ENCODE results near the gene PRPS1L1.

The PRPS1L1 gene

GRCh38 chr7:18030758-18031157 is 3.1 kb upstream of the PRPS1L1 start:
- Histone ChIP-seq H3K4me1 (no peaks in the 10 kb centered on the region), H3K27me3 (no peaks in the 10 kb centered on the region), H3K9me3 (no peaks in the 10 kb centered on the region), H3K27ac (no peak overlapping the region), H3K4me3 (no peak overlapping the region), H3K36me3 (no peaks in the 10 kb centered on the region)
- intact Hi-C loops (cut with DNase I; ENCODE audit: low total_unique reads): no loop called here
- TF ChIP-seq, protein P1, sequence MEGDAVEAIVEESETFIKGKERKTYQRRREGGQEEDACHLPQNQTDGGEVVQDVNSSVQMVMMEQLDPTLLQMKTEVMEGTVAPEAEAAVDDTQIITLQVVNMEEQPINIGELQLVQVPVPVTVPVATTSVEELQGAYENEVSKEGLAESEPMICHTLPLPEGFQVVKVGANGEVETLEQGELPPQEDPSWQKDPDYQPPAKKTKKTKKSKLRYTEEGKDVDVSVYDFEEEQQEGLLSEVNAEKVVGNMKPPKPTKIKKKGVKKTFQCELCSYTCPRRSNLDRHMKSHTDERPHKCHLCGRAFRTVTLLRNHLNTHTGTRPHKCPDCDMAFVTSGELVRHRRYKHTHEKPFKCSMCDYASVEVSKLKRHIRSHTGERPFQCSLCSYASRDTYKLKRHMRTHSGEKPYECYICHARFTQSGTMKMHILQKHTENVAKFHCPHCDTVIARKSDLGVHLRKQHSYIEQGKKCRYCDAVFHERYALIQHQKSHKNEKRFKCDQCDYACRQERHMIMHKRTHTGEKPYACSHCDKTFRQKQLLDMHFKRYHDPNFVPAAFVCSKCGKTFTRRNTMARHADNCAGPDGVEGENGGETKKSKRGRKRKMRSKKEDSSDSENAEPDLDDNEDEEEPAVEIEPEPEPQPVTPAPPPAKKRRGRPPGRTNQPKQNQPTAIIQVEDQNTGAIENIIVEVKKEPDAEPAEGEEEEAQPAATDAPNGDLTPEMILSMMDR (IDR thresholded peaks at IDR 0.05): no peak
- DNase-seq: no peak

- H3K27ac ChIP-seq: no peak overlapping the region
- H3K9me3 ChIP-seq: no peaks in the 10 kb centered on the region
- H3K36me3 ChIP-seq: no peaks in the 10 kb centered on the region
- TF ChIP-seq, protein P1 (IDR thresholded peaks at IDR 0.05): no peak
- no peaks in the 10 kb centered on the region for H3K27me3 ChIP-seq
- H3K4me1 ChIP-seq: peaks cover 0 to 10% (median 0%) of the 10 kb centered on the region in 4 donors
- no peak overlapping the region for H3K4me3 ChIP-seq
- intact Hi-C loops (cut with DNase I; ENCODE audit: low total_unique reads): no loop called here
- DNase-seq: no peak
Measured at GRCh38 chr7:18020138-18020715, 7.4 kb downstream of the PRPS1L1 start.

DNA sequence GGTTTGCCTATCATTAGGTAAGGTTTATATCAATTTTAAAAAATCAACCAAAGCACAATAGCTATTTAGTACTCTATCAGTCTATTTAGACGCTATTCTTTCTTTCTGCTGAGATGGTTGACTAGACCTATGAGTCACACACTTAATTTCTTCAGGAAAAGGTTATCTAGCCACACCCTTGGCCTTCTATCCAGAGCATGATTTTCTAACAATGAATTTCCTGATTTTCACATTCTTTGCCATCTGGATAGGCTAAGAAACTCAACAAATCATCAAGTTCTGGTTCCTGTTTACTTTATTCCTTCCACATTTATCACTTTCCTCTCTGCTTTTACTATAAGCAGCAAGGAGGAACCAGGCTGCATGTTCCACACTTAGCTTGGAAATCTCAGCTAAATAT is 8.1 kb downstream of the PRPS1L1 start:
- Histone ChIP-seq H3K27me3 (no peaks in the 10 kb centered on the region), H3K4me3 (no peak overlapping the region), H3K4me1 (peaks cover 0 to 10% (median 0%) of the 10 kb centered on the region in 4 donors), H3K36me3 (no peaks in the 10 kb centered on the region), H3K9me3 (no peaks in the 10 kb centered on the region), H3K27ac (no peak overlapping the region)
- intact Hi-C loops (cut with DNase I; ENCODE audit: low total_unique reads): no loop called here
- TF ChIP-seq, protein P1 (IDR thresholded peaks at IDR 0.05): no peak
- DNase-seq: no peak

DNA sequence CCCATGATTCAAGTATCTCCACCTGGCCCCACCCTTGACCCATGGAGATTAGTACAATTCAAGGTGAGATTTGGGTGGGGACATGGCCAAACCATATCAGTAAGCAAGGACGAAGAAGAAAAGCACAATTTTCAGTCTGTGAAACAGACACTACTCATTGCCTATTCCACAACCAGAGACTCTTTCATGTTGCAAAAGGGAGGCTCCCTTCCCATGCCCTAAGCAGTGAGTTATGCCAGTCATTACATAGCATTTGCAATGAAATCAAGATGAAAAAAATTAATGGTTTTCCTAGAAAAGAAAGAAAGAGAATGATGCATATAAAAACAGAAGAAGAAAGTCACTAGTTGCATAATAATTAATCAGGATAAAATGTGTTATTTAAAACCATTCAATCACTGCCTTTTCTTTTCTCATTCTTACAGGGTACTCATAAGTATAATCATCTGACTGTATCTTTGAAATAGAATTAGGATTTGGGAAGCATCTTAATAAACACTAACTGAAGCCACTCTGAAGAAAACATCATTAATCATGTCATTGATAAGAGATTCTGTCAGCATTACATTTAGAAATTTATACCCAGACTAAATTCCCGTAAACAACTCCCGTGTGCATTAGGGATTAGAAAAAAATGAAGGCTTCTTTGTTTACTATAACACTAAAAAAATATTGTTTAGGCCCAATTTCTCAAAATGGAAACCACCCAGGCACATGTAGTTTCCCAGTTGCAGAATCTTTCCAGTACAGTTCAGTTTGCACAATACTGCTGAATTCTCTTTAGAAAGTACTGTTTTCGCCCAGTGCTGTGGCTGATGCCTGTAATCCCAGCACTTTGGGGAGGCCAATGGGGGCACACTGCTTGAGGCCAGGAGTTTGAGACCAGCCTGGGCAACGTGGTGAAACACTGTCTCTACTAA is 9.1 kb downstream of the PRPS1L1 start:
- no peak for DNase-seq
- no peak overlapping the region for H3K4me3 ChIP-seq
- no peaks in the 10 kb centered on the region for H3K9me3 ChIP-seq
- no peaks in the 10 kb centered on the region for H3K27me3 ChIP-seq
- TF ChIP-seq, protein P1 (IDR thresholded peaks at IDR 0.05): no peak
- H3K36me3 ChIP-seq: no peaks in the 10 kb centered on the region
- H3K4me1 ChIP-seq: peaks cover 0 to 10% (median 0%) of the 10 kb centered on the region in 4 donors
- no peak overlapping the region for H3K27ac ChIP-seq
- intact Hi-C loops (cut with DNase I; ENCODE audit: low total_unique reads): no loop called here

DNA sequence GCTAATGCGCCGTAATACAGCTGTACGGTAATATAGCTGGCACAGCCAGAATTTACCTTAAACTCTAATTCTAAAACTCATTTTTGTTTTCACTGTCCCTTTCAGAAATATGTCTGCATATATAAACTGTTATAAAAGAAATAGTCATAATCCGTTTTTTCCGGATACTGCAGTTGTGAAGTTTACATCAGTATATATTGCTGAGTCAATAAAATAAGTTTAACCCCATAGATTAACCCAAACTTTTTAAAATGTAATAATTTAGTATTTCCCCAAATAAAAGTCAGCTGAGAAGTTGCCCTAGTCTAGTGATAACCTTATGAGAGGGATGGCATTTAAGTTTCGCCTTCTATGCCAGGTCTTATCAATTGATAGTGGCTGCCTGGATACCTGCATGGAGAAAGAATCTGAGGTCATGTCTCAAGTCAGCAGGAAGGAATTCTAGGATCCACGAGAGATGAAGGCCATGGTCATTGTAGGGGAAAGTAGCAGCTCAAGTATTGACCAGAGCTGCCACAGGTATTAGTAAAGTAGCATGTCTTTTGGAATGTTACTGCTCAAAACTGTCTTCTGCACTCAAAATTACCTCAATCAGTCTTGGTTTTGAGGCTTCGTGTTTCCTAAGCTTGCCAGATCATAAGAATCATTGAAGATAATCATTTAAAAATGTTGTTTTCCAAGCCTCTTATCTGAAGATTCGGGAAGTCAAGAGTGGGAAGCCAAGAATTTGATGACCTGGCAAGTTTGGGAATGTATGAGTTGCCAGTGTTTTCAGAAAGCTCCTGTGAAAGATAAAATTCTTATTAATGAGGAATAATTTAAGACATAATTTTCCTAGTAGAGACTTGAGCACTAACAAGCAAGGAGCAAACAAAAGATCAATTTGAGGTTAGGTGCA is 10.8 kb downstream of the PRPS1L1 start:
- no peaks in the 10 kb centered on the region for H3K27me3 ChIP-seq
- no peaks in the 10 kb centered on the region for H3K9me3 ChIP-seq
- H3K4me3 ChIP-seq: no peak overlapping the region
- TF ChIP-seq, protein P1 (IDR thresholded peaks at IDR 0.05): no peak
- H3K4me1 ChIP-seq: peaks cover 0 to 10% (median 0%) of the 10 kb centered on the region in 4 donors
- DNase-seq: no peak
- intact Hi-C loops (cut with DNase I; ENCODE audit: low total_unique reads): no loop called here
- H3K36me3 ChIP-seq: no peaks in the 10 kb centered on the region
- no peak overlapping the region for H3K27ac ChIP-seq

All from tibial artery (tissue), 4 donors.